Left hindlimb (tissue), 1 donor: ENCODE measurements around the gene NEURL2.
A peak's percentile ranks its signal among the peaks of the same experiment; 100 is the strongest.
"Not testable (repeated sequence)": the region's sequence is repeated elsewhere in the genome, so short reads cannot be mapped to it uniquely, and the experiment has no call there.

ENCODE experiments used
- DNase-seq: peaks from one replicate; pipeline ENCODE4 v3.0.0-alpha.2; 2018

Gene NEURL2

GRCh38 chr20:45897692-45898091 is 6.7 kb upstream of the NEURL2 start:
- no peak for DNase-seq

GRCh38 chr20:45897289-45897688 is 6.3 kb upstream of the NEURL2 start:
- DNase-seq, result no peak

- DNase-seq, result no peak
Measured at GRCh38 chr20:45896641-45897161, 5.7 kb upstream of the NEURL2 start.

GRCh38 chr20:45894797-45895196 is 3.8 kb upstream of the NEURL2 start:
- DNase-seq, result no peak

- no peak for DNase-seq
Measured at GRCh38 chr20:45893831-45894230, 2.8 kb upstream of the NEURL2 start.

GRCh38 chr20:45892828-45893500 is 2.0 kb upstream of the NEURL2 start:
- DNase-seq, result no peak

- DNase-seq, result no peak
Measured at GRCh38 chr20:45892049-45892825, 1.2 kb upstream of the NEURL2 start.

GRCh38 chr20:45890077-45890984 is 677 bp downstream of the NEURL2 start:
- peak; percentile 88 for DNase-seq

- no peak for DNase-seq
Measured at GRCh38 chr20:45888681-45889080, 2.3 kb downstream of the NEURL2 start.

GRCh38 chr20:45887346-45887715 is 3.7 kb downstream of the NEURL2 start, which contains the start of gene SPATA25:
TSS of gene SPATA25 (minus strand) at chr20:45887622. CDS start at chr20:45887590, 32 bp downstream.
- no peak for DNase-seq

- DNase-seq, result no peak
Measured at GRCh38 chr20:45886590-45887345, 4.2 kb downstream of the NEURL2 start.

- DNase-seq, result no peak
Measured at GRCh38 chr20:45883100-45883469, 7.9 kb downstream of the NEURL2 start.

GRCh38 chr20:45882469-45883099 is 8.4 kb downstream of the NEURL2 start:
- no peak for DNase-seq

GRCh38 chr20:45880988-45881788 is 9.8 kb downstream of the NEURL2 start, which contains the start of gene ZSWIM1:
TSS of gene ZSWIM1 (plus strand) at chr20:45881227. CDS start at chr20:45882593, 1,366 bp downstream.
- peak; percentile 99 for DNase-seq

GRCh38 chr20:45878076-45878761 is 12.8 kb downstream of the NEURL2 start:
- DNase-seq, result no peak

- DNase-seq, result no peak
Measured at GRCh38 chr20:45874576-45874975, 16.4 kb downstream of the NEURL2 start.

- not testable (repeated sequence) for DNase-seq
Measured at GRCh38 chr20:45874104-45874481, 16.9 kb downstream of the NEURL2 start.

GRCh38 chr20:45873409-45874103 is 17.5 kb downstream of the NEURL2 start:
- DNase-seq, result no peak

GRCh38 chr20:45872626-45873025 is 18.4 kb downstream of the NEURL2 start:
- DNase-seq, result no peak

- DNase-seq, result no peak
Measured at GRCh38 chr20:45867819-45868176, 23.2 kb downstream of the NEURL2 start.
